Naive thymus-derived CD8-positive, alpha-beta T cell (primary cell): ENCODE measurements around the gene OR13A1. TPM values are rescaled to one million over a fixed set of nuclear protein-coding genes. Genes with fewer than 3 reads are reported as not detected.
A peak's percentile ranks its signal among the peaks of the same experiment; 100 is the strongest.

Experiments
- ATAC-seq, 2 donors: fragments of 150-1000 bp; cut with Tn5 transposase in 1 of 2; sonication (Bioruptor Pico), chemical (Tn5 transposase) in 1 of 2; 1 replicate in 1 of 2; 2 replicates in 1 of 2; pipeline ENCODE4 v1.10.0; 2021; ENCODE audit warnings: mild to moderate bottlenecking in 2 of 2, moderate library complexity in 2 of 2
- POLR2A ChIA-PET: fragments of 350-600 bp; sonication (Branson Sonifier 250); formaldehyde crosslinking; loops from one replicate; lab custom pipeline; 2021; ENCODE audit warnings: antibody characterized with exemption; lab: Charles Lee
- DNase-seq, 10 donors: peaks; one replicate each; pipeline versions ENCODE4 v3.0.0 to v3.0.0-alpha.2; 2020 to 2022
- H3K27ac Mint-ChIP-seq, 10 donors: one replicate each; pipeline ENCODE4 v1.8.0; 2020 to 2022; ENCODE audit warnings: mild to moderate bottlenecking in 10 of 10, mixed read lengths in 10 of 10, moderate library complexity in 4 of 10, inconsistent platforms in 1 of 10
- H3K27me3 Mint-ChIP-seq, 5 donors: one replicate each; pipeline ENCODE4 v1.8.0; 2021 to 2022; ENCODE audit warnings: mixed read lengths in 5 of 5
- H3K36me3 Mint-ChIP-seq, 3 donors: one replicate each; pipeline ENCODE4 v1.8.0; 2020 to 2022; ENCODE audit warnings: mixed read lengths in 3 of 3, mild to moderate bottlenecking in 2 of 3, inconsistent platforms in 1 of 3
- H3K4me1 Mint-ChIP-seq, 4 donors: one replicate each; pipeline ENCODE4 v1.8.0; 2021 to 2022; ENCODE audit warnings: mixed read lengths in 4 of 4
- H3K4me3 Mint-ChIP-seq, 10 donors: one replicate each; pipeline ENCODE4 v1.8.0; 2020 to 2022; ENCODE audit warnings: mild to moderate bottlenecking in 10 of 10, mixed read lengths in 10 of 10, moderate library complexity in 6 of 10, inconsistent platforms in 1 of 10
- H3K9me3 Mint-ChIP-seq, 9 donors: one replicate each; pipeline ENCODE4 v1.8.0; 2020 to 2022; ENCODE audit warnings: mixed read lengths in 9 of 9, mild to moderate bottlenecking in 3 of 9, inconsistent platforms in 1 of 9, moderate library complexity in 1 of 9
- polyA plus RNA-seq, 3 donors: library from polyadenylated mRNA; unstranded; fragments of 300-500 nt; fragmentation: Illumina TruSeq; gene quantifications; one replicate each; pipeline ENCODE4 v1.2.3, GENCODE V29; 2021
- total RNA-seq, 8 experiments: library from RNA in 2 of 8; stranded (reverse) in 2 of 8; gene quantifications; one replicate each; pipeline ENCODE4 v1.2.3 and lab custom pipeline; 2021 to 2026

OR13A1 gene
- total and polyA plus RNA-seq, 5 experiments from 2014 or later: 0.15 to 0.29 TPM; not detected in 3

DNA sequence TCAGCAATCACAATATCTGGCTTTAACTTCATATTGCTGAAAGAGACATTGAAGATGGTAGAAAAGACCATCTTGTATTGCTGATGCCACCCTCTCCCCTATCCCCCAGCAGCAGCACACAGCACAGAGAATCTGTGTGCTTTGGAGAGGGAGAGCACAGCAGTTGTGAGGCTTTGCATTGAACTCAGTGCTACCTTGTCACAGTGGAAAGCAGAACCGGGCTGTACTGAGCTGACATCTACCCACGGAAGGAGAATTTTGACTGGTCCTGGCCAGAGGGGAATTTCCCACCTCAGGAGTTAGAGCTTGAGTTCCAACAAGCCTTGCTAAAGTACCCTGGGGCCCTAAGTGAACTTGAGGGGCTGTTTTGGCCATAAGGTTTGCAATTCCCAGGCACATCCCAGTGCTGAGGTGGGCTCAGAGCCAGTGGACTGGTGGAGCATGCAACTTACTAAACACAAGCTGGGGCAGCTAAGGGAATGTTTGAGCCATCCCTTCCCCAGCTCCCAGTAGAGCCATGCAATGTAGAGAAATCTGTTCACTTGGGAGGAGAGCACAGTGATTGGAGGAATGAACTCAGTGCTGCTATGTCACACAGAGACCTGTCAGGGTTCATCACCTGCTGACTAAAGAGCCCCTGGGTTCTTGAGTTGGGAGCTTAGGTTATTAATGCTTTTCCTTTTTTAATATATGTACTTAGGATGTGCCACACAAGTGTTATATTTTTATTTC lies 62.1 kb downstream of the OR13A1 start:
- Mint-ChIP-seq H3K9me3 (no peaks in the 10 kb centered on the region), H3K36me3 (no peaks in the 10 kb centered on the region), H3K27me3 (peaks cover 0 to 11% (median 5%) of the 10 kb centered on the region in 5 donors), H3K4me3 (no peak overlapping the region), H3K4me1 (peaks cover 0 to 14% (median 4%) of the 10 kb centered on the region in 4 donors), H3K27ac (peak overlapping the region in 2 of 10 donors; percentile 17)
- ATAC-seq: no peak
- DNase-seq: no peak
- POLR2A ChIA-PET: no interaction called here

Other genes with a start within 250 kb of the OR13A1 start
- 10 to 100 TPM; 11.2 to 12.7 TPM for gene ALOX5, start 58.6 kb upstream of the OR13A1 start, total RNA-seq
- 1 to 10 TPM in 1 of 3 donors, under 1 TPM in 2; 0.29 to 1.8 (median 0.31) TPM for gene ALOX5, start 58.6 kb upstream of the OR13A1 start, polyA plus RNA-seq